Ovary (tissue), 9 donors: ENCODE results near the gene SF1. TPM values are rescaled to one million over a fixed set of nuclear protein-coding genes. Genes with fewer than 3 reads are reported as not detected.

ENCODE experiments used
- DNase-seq, 5 donors: peaks; one replicate each; pipeline ENCODE4 v3.0.0-alpha.2; 2019 to 2020
- H3K27ac ChIP-seq, 2 donors: fragments of 200-600 bp; one replicate each; pipeline versions ENCODE4 v1.5.1 to v1.8.0; 2019 to 2022
- H3K27me3 ChIP-seq: fragments of 200-600 bp; one replicate; pipeline ENCODE4 v1.8.0; 2022
- H3K36me3 ChIP-seq: fragments of 200-600 bp; sonication (generic); one replicate; pipeline ENCODE4 v1.5.1; 2019
- H3K4me1 ChIP-seq: one replicate; pipeline ENCODE4 v1.8.1; 2013; ENCODE audit warnings: mild to moderate bottlenecking, moderate library complexity; ENCODE audit not compliant: insufficient read depth
- H3K4me3 ChIP-seq: fragments of 200-600 bp; sonication (generic); one replicate; pipeline ENCODE4 v1.5.1; 2017
- H3K9me3 ChIP-seq, 2 donors: fragments of 200-600 bp in 1 of 2; sonication (generic) in 1 of 2; one replicate each; pipeline versions ENCODE4 v1.5.1 to v1.8.1; 2013 to 2019; ENCODE audit warnings: mild to moderate bottlenecking in 1 of 2, moderate library complexity in 1 of 2
- EP300 ChIP-seq: sonication (generic); formaldehyde crosslinking; IDR thresholded peaks from one replicate; pipeline ENCODE4 v1.6.1; 2017; ENCODE audit warnings: antibody characterized with exemption
- POLR2A ChIP-seq: fragments of 450-650 bp; IDR thresholded peaks from one replicate; pipeline ENCODE4 v1.6.1; 2017; ENCODE audit warnings: antibody characterized with exemption, mild to moderate bottlenecking, moderate library complexity
- WGBS, 3 donors: extraction: QIAGEN DNeasy Blood & Tissue Kit in 1 of 3; methylation state at CpG; one replicate each; pipeline versions ENCODE4 v1.1.5 to v1.1.7; 2013 to 2017; 5-methylcytosine and 5-hydroxymethylcytosine counted together
- intact Hi-C, 4 donors: fragments of 100-400 bp; cut with DNase I; formaldehyde crosslinking; loops; one replicate each; pipeline versions ENCODE4 v1.11.0 to v1.15.1; 2022 to 2023
- polyA plus RNA-seq, 2 donors: library from polyadenylated mRNA; stranded (reverse); fragments of 200-250 nt in 1 of 2; fragments of 350-450 nt in 1 of 2; fragmentation: Illumina TruSeq in 1 of 2; extraction: RNeasy Lipid Tissue Mini Kit (QIAGEN cat#74804) in 1 of 2; gene quantifications; one replicate each; pipeline ENCODE4 v1.2.3, GENCODE V29; 2013 to 2014
- total RNA-seq, 7 donors: library from RNA; depleted of rRNA in 2 of 7; stranded (reverse); fragments of >200 nt in 2 of 7; fragmentation: NEBNext Ultra II Directional in 3 of 7; extraction: Animal tissue kit (Norgen Biotek cat#: 25700) in 3 of 7; gene quantifications; one replicate each; pipeline versions ENCODE4 v1.1.0 to v1.2.4, GENCODE V29; 2016 to 2023
- TF ChIP-seq, protein P1 (sequence below), 3 donors: fragments of 450-650 bp in 2 of 3; fragments of 200-600 bp in 1 of 3; IDR thresholded peaks; one replicate each; pipeline versions ENCODE4 v1.5.1 to v1.8.0; 2016 to 2022; ENCODE audit warnings: antibody characterized with exemption in 3 of 3, mild to moderate bottlenecking in 1 of 3
- donor health status: DM: no; HTN: no; CAD: no; lungs with moderate emphysema.
- donor health status: DM: no; HTN: no; CAD: no.
- donor health status: Bipolar disorder and iron deficiency.
- donor health status: DM: yes; HTN: yes; CAD: no.
- donor health status: DM: no; HTN: no; CAD: no.
- donor health status: DM: yes; HTN: yes; CAD: no.

SF1 gene
- total and polyA plus RNA-seq, 9 donors = 131 to 388 (median 306) TPM

DNA sequence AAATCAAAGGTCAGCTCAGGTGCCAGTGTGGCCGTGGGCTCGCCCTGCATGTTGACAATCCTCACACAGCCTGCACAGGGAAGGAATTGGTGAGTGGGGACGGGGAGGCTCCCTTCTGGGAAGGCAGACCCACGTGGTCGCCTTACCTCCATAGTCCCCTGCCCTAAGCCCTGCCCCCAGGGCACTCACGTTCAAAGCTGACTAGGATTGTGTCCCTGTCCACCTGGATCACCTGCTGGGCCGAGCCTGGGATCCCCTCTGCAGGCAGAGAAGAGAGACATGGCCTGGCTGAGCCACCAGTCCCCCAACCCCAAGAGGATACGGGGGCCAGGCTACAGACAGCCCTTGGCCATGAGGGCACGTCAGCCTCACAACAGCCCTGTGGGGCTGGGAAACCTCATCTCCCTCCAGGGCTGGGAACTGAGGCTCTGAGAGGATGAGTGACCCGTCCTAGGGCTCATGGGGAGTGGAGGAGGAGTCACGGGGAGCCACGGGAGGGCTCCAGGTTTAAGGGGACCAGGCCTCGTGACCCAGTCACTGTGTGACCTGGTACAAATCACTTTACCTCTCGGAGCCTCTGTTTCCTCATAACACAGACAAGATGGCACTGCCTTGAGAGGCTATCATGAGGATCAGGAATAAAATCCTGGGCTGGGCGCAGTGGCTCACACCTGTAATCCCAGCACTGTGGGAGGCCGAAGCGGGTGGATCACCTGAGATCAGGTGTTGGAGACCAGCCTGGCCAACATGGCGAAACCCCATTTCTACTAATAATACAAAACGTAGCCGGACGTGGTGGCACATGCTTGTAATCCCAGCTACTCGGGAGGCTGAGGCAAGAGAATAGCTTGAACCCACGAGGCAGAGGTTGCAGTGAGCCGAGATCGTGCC lies 12.1 kb upstream of the SF1 start:
- no peaks in the 10 kb centered on the region for H3K9me3 ChIP-seq
- H3K27ac ChIP-seq = no peak overlapping the region
- WGBS, 3 donors = 87 to 91% (median 90%) methylated on average over 22 to 25 of the region's 25 CpGs
- no peaks in the 10 kb centered on the region for H3K36me3 ChIP-seq
- H3K4me3 ChIP-seq = no peak overlapping the region
- TF ChIP-seq EP300 (no peak), POLR2A (no peak)
- TF ChIP-seq, protein P1, sequence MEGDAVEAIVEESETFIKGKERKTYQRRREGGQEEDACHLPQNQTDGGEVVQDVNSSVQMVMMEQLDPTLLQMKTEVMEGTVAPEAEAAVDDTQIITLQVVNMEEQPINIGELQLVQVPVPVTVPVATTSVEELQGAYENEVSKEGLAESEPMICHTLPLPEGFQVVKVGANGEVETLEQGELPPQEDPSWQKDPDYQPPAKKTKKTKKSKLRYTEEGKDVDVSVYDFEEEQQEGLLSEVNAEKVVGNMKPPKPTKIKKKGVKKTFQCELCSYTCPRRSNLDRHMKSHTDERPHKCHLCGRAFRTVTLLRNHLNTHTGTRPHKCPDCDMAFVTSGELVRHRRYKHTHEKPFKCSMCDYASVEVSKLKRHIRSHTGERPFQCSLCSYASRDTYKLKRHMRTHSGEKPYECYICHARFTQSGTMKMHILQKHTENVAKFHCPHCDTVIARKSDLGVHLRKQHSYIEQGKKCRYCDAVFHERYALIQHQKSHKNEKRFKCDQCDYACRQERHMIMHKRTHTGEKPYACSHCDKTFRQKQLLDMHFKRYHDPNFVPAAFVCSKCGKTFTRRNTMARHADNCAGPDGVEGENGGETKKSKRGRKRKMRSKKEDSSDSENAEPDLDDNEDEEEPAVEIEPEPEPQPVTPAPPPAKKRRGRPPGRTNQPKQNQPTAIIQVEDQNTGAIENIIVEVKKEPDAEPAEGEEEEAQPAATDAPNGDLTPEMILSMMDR (IDR thresholded peaks at IDR 0.05) = no peak
- intact Hi-C loops = no loop called here
- no peaks in the 10 kb centered on the region for H3K4me1 ChIP-seq
- DNase-seq = peak in 2 of 5 donors; percentile 10 to 16
- H3K27me3 ChIP-seq = no peaks in the 10 kb centered on the region

DNA sequence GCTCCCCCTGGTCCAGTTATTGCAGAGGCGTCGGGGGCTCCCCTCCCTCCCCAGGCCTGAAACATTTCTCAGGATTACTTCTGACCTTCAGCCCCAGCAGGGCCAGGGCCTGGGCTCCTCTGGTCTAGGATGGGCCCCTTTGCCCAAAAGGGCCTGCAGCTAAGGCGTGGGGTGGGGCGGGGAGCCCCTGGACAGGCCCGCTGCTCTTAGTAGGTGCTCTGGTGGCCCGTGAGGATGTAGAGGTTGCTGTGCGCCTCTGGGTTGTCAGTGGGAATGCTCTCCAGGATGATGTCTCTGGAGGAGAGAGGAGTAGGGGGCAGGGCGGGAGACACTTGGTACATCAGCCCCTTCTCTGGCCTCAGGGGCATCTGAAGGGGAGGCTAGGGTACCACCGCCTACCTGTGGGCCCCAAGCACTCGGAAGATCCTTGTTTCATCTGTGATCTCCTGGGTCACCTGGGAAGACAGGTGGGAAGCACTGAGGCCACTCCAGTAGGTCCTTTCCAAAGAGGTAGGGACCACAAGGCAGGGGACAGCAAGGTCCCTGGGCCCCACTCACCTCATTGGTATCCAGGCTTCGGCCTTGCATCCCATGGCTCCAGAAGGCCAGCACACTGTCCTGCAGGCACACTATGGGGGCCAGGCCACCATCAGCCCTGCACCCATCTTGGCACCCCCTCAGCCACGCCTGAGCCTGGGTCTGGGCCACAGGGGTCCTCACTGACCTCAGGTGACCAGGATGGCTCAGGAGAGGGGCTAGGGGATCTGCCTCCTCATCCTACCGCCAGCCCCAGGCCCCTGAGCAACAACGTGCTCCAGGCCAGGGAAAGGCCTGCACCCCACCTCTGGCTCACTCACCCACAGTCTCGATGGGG lies 11.2 kb upstream of the SF1 start:
- H3K27me3 ChIP-seq = no peaks in the 10 kb centered on the region
- 84 to 90% (median 86%) methylated on average over 15 of the region's 15 CpGs for WGBS, 3 donors
- no peaks in the 10 kb centered on the region for H3K4me1 ChIP-seq
- no peak overlapping the region for H3K4me3 ChIP-seq
- no peak overlapping the region for H3K27ac ChIP-seq
- TF ChIP-seq EP300 = no peak
- intact Hi-C loops = no loop called here
- H3K36me3 ChIP-seq = no peaks in the 10 kb centered on the region
- DNase-seq = peak in 3 of 5 donors; percentile 12 to 25 (median 19)
- no peaks in the 10 kb centered on the region for H3K9me3 ChIP-seq

GRCh38 chr11:64788321-64789215 lies 10.2 kb upstream of the SF1 start:
- intact Hi-C loops = no loop called here
- Histone ChIP-seq H3K27me3 (no peaks in the 10 kb centered on the region), H3K4me3 (no peak overlapping the region), H3K36me3 (no peaks in the 10 kb centered on the region), H3K27ac (no peak overlapping the region), H3K9me3 (no peaks in the 10 kb centered on the region), H3K4me1 (no peaks in the 10 kb centered on the region)
- WGBS, 3 donors = 82 to 84% (median 84%) methylated on average over 9 of the region's 9 CpGs
- TF ChIP-seq, protein P1 (IDR thresholded peaks at IDR 0.05) = no peak
- DNase-seq = peak in 3 of 5 donors; percentile 11 to 30 (median 12)

DNA sequence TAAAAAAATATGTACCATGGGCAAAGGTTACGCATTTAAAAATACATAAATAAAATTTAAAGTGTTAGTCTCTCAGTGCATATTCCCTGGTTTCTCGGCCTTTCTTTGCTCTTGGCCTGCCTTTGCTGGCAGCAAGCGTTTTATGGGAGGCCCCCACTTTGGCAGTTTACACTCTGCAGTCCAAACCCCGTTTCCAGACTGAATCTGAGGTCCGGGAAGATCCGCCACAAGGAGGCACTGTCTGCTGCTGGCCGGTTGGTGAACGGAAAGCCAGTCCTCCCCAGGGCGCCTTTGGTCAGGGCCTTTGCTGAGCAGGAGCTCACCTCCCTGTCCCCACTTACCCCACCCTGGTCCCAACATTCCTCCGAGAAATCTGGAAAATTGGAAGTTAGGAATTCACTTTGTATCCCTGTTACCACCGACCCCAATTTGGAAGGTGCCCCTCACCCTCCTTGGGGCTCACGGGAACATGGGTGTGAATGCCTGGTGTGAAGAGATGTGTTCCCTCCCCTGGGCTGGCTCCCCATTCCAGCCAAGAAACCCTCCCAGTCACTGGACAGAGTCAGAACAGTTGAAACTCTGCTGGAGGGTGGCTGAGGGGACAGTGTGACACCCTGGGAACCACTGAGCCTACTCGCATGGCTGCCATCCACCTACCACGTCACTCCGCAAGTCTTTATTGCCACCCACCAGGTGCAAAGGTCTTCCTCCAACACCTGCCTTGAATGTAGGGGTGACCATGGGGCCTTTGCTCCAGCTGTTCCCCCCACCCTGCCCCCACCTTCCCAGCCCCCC lies 9.4 kb upstream of the SF1 start:
- Histone ChIP-seq H3K27ac (no peak overlapping the region), H3K4me3 (no peak overlapping the region), H3K36me3 (no peaks in the 10 kb centered on the region), H3K27me3 (no peaks in the 10 kb centered on the region), H3K4me1 (no peaks in the 10 kb centered on the region), H3K9me3 (no peaks in the 10 kb centered on the region)
- intact Hi-C loops = no loop called here
- 54 to 56% (median 54%) methylated on average over 15 of the region's 15 CpGs for WGBS, 3 donors
- no peak for TF ChIP-seq EP300
- TF ChIP-seq, protein P1 (IDR thresholded peaks at IDR 0.05) = peak in 2 of 3 donors; percentile 29 to 30
- DNase-seq = peak in 4 of 5 donors; percentile 35 to 62 (median 46)
